GM23248 (cell line): Measurements from ENCODE around the gene RAB6D.
"Not testable (repeated sequence)": the region's sequence is repeated elsewhere in the genome, so short reads cannot be mapped to it uniquely, and the experiment has no call there.

ENCODE experiments used
- EZH2 ChIP-seq: fragments of 200-600 bp; sonication (generic); IDR thresholded peaks from 2 replicates; pipeline ENCODE4 v1.6.1; 2018; ENCODE audit warnings: antibody characterized with exemption, mild to moderate bottlenecking; ENCODE audit not compliant: insufficient read depth, poor library complexity, severe bottlenecking
- EZH2phosphoT487 ChIP-seq: fragments of 200-600 bp; sonication (generic); IDR thresholded peaks from 2 replicates; pipeline ENCODE4 v1.6.1; 2018; ENCODE audit warnings: antibody characterized with exemption, moderate library complexity, mild to moderate bottlenecking, low read depth; ENCODE audit not compliant: insufficient read depth

GRCh38 chr2:131339307-131339706 lies 24.7 kb downstream of the RAB6D start:
- TF ChIP-seq EZH2phosphoT487, EZH2: not testable (repeated sequence)
